HG03469 (cell line): Measurements from ENCODE around the gene ADAM33.

Experiments
- ATAC-seq: cut with Tn5 transposase; IDR thresholded peaks from one replicate; pipeline ENCODE4 v1.9.1; 2021; ENCODE audit warnings: mild to moderate bottlenecking, moderate library complexity, moderate number of reproducible peaks; ENCODE audit not compliant: unreplicated experiment

The ADAM33 gene

GRCh38 chr20:3710703-3711483 lies 29.1 kb upstream of the ADAM33 start:
- no peak for ATAC-seq

GRCh38 chr20:3710011-3710466 lies 28.2 kb upstream of the ADAM33 start:
- ATAC-seq, result no peak

GRCh38 chr20:3707508-3707899 lies 25.7 kb upstream of the ADAM33 start:
- ATAC-seq, result no peak

- ATAC-seq, result no peak
Observed at GRCh38 chr20:3706774-3707507, 25.1 kb upstream of the ADAM33 start.

DNA sequence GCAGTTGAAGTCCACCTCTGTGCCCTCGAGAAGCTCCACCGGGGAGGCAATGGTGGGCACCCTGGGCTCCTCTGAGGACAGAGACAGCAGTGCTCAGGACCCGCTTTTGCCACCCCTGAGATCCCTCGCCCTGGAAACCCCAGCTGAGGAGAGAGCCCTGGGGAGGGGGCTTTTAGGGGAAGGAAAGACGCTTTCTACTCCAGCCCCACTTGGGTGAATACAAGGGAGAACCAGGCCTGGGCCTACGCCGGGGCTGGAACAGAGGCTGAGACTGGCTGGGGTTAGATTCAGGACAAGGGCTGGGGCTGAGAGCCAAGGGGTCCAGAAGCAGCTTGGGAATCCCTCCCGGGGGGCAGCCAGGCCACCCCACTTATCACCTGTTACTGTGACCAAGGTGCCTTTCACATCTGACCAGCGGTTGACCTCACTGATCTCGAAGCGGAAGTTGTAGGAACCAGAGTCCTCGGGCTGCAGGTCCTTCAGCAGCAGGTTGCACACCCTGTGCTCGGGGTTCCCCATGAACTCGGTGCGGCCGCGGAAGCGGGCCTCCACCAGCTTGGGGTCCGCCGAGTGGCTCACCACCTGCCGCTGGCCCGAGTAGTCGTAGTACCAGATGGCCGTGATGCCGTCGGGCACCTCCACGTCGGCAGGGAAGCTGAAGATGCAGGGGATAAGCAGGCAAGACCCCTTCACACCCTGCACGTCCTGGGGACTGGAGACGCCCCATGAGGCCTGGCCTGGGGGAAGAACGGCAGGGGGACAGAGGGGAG lies 24.3 kb upstream of the ADAM33 start:
- ATAC-seq, result no peak

GRCh38 chr20:3705491-3705969 lies 23.7 kb upstream of the ADAM33 start:
- ATAC-seq, result no peak

GRCh38 chr20:3704087-3704486 lies 22.3 kb upstream of the ADAM33 start:
- ATAC-seq, result no peak

DNA sequence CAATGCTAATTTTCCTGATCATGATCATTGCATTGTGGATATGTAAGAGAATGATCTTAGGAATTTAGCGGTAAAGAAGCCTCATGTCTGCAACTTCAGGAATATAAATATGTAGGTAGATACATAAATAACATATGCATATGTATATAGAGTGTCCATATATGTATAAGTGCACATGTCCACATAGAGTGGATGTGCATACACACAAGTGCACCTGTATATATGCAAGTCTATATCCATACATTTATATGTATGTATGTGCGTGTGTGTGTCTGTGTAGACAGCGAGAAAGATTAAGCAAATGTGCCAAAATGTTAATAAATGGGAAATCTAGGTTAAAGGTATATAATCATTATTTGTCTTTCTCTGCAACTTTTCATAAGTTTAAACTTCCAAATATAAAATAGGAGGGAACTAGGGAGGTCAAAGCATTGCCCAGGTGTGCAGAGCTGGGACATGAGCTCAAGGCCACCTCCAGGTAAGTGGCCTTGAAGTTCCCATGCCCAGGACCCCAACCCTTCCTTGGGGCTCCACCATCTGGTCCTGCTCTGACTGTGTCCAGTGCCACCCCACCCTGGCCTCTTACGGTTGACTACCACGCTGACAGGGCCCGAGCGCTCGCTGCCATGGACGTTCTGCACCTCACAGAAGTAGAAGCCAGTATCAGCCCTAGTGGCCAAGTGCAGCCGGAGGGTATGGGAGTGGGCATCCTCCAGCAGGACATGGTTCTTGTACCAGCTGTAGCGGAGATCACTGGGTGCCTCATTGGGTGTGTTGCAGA lies 21.0 kb upstream of the ADAM33 start:
- no peak for ATAC-seq

GRCh38 chr20:3701061-3701998 lies 19.5 kb upstream of the ADAM33 start:
- no peak for ATAC-seq

- ATAC-seq, result no peak
Observed at GRCh38 chr20:3699037-3699436, 17.2 kb upstream of the ADAM33 start.

DNA sequence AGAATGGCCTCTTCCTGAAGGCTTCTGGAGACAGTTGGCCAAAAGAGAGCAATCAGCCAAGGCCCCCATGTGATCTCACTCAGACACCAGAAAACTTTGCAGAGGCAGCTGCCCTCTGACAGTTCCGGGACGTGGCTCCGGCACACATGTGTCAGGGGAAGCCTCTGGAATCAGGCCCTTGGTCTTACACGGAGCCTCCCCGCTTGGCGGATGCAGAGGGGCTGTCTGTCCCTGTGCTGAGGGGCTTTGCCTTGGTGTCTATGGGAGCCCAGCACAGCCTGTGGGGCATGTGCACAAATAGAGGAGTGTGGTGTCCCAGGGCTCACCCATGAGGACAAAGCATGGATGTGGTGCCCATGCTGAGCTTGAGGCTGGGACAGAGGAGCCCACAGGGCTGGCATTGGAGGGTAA lies 16.8 kb upstream of the ADAM33 start:
- no peak for ATAC-seq

- no peak for ATAC-seq
Observed at GRCh38 chr20:3697588-3698305, 15.9 kb upstream of the ADAM33 start.

- no peak for ATAC-seq
Observed at GRCh38 chr20:3696745-3697587, 15.2 kb upstream of the ADAM33 start.

DNA sequence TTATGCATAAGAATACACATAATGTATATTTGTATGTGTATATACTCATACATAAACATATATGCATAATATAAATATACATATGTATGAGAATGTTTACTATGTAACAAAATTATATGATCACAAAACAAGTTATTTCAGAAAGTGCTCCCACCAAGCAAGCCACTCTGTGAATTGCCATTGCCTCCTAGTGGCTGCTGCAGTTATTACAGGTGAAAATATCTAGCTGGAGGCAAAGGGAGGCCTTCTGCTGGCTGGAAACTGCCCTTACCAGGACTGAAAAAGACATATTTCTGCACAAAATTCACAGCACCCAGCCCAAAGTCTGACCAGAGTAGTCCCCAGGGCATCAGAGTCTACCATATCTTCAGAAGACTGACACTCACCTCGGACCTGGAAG lies 14.4 kb upstream of the ADAM33 start:
- ATAC-seq, result no peak

DNA sequence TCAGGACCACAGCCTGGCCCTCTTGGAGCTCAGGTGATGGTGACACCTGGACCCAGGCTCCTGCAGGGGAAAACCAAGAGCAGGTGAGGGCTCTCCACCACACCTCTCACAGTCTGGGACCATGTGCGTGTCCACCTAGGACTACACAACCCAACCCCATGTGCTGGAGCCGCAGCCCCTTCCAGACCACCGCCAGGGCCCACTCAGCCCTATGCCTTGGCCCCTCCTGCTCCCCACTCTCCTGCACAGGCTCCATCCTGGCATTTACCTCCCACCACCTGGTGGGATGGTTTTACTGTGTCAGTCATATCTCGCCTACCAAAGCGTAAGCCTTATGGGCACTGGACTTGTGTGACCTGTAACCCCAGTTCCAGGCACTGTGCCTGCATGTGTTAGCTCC lies 13.1 kb upstream of the ADAM33 start:
- ATAC-seq, result no peak

DNA sequence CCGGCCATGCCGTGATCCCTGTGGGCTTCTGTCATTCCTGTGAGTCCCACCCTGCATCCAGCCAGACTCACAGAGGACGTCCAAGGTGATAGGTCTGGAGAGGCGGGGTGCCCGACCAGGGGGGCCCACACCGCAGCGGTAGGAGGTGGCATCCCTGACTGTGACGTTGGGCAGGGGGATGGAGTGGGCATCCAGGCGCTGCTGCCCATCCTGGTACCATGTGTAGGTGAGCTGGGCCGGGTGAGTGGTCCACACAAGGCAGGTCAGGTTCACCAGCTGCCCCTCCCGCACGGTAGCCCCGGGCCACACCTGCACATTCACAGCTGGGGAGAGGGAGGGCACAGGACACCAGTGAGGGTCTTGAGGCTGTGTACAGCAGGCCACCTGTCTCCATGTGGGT lies 11.6 kb upstream of the ADAM33 start:
- ATAC-seq, result no peak

DNA sequence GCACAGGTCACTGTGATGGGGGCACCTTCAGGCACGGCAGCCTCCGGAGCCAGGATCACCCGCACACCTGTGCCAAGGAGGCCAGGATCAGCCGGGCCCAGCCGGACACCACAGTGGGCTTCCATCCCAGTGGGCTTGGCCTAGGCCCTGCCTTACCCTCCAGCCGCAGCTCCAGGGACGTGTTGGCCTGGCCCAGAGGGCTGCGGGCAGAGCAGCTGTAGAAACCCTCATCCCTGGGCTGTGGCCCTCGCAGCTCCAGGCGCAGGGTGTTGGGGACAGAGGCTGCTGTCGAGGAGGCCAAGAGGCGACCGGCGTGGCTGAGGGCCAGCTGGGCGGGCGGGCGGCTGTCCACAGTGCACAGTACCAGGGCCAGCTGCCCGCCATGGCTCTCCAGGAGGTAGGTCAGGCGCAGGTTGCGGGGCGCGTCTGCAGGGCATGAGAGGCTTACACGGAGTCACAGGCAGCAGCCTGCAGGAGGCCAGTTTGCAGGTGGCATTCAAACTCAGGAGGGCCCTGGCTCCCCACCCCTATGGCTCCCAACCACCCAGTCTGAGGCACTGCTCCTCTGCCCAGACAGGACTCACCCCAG lies 11.0 kb upstream of the ADAM33 start:
- no peak for ATAC-seq

GRCh38 chr20:3691897-3692296 lies 10.1 kb upstream of the ADAM33 start:
- no peak for ATAC-seq
